Measurements from ENCODE around the gene RGS10.

RGS10 gene

DNA sequence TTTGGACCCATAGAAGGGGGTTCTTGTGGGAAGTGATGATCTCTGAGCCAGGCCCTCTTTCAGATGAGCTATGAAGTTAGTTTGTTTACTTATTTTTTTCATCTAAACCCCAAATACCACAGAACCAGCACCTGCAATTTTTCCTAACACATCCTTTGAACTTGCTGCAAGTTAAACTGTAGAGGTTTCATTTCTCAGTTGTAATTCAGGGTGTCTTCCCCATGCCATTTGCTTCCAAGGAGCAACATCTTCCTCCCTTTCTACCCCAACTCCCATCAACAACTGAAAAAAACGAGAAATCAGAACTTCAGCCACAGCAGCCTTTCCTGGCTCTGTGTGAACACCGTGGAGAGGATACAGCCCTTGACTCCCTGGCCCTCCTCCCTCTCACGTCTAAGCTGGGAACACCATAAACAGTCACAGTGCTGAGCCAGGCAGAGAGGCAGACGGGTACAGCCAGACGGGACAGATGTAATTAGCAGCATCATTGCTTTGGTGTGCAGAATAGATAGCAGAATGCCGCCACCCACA lies 63.6 kb downstream of the RGS10 start:
- Histone ChIP-seq H3K4me1 (ENCODE audit: control insufficient read depth, insufficient read depth, low read length) (no peaks in the 10 kb centered on the region), H3K36me3 (ENCODE audit: control insufficient read depth, insufficient read depth, low read length) (no peaks in the 10 kb centered on the region), H3K9ac (ENCODE audit: low read depth, low read length) (no peak overlapping the region), H3K4me3 (ENCODE audit: low read depth, low read length) (no peak overlapping the region), H3K27ac (ENCODE audit: low read depth, low read length) (no peak overlapping the region), H3K27me3 (ENCODE audit: control insufficient read depth, insufficient read depth, low read length) (peaks cover 97% of the 10 kb centered on the region), H3K9me3 (ENCODE audit: control insufficient read depth, insufficient read depth, low read length) (no peaks in the 10 kb centered on the region)

DNA sequence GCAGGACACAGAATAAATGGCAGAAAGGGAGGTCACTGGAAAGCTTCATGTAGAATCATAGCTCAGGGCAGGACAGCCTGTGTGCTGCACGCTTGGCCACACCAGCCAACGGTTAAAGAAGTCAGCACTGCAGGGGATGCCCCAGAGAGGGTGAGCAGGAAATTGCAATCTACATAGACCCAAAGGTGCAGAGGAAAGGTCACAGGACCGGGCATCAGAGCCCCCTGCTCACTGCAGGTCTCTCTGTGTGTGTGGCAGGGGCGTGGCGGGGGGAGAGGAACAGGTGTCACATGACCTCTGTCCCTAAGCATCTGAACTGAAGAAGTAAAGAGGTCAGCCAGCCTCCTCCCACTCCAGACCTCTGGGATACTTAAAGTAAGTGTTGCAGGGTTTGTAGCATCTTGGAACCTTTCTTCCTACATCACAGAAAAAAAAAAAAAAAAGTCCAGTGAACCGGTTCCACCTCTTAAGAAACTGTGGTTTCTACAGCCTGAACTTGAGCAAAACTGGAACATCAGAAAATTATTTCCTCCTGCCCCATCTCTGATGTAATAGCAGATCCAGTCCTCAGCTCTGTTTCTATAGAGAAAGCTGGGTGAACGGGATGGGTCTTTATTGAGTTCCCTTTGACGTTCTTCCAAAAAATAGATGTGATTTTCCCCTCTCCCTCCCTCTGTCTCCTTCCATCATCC lies 64.3 kb downstream of the RGS10 start:
- no peak overlapping the region for H3K9ac ChIP-seq (ENCODE audit: low read depth, low read length)
- H3K36me3 ChIP-seq (ENCODE audit: control insufficient read depth, insufficient read depth, low read length), result no peaks in the 10 kb centered on the region
- peaks cover 94% of the 10 kb centered on the region for H3K27me3 ChIP-seq (ENCODE audit: control insufficient read depth, insufficient read depth, low read length)
- H3K27ac ChIP-seq (ENCODE audit: low read depth, low read length), result no peak overlapping the region
- H3K9me3 ChIP-seq (ENCODE audit: control insufficient read depth, insufficient read depth, low read length), result no peaks in the 10 kb centered on the region
- no peaks in the 10 kb centered on the region for H3K4me1 ChIP-seq (ENCODE audit: control insufficient read depth, insufficient read depth, low read length)
- H3K4me3 ChIP-seq (ENCODE audit: low read depth, low read length), result no peak overlapping the region

DNA sequence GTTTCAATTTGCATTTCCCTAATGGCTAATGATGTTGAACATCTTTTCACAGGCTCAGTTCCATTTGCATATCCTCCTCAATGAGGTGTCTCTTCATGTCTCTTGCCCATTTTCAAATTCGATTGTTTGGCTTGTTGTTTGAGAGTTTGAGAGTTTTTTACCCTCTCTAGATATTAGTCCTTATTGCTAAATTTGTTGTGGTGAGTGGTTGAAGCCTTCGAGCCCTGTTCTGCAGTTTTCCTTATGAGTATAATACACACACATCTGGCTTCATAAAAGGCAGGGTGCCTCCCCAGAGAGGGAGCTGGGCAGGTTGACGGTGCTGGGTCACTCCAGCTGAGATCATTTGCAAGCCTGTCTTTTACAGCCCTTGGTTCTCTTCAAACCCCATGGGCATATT lies 65.1 kb downstream of the RGS10 start:
- H3K4me1 ChIP-seq (ENCODE audit: control insufficient read depth, insufficient read depth, low read length), result no peaks in the 10 kb centered on the region
- H3K36me3 ChIP-seq (ENCODE audit: control insufficient read depth, insufficient read depth, low read length), result no peaks in the 10 kb centered on the region
- H3K9ac ChIP-seq (ENCODE audit: low read depth, low read length), result no peak overlapping the region

DNA sequence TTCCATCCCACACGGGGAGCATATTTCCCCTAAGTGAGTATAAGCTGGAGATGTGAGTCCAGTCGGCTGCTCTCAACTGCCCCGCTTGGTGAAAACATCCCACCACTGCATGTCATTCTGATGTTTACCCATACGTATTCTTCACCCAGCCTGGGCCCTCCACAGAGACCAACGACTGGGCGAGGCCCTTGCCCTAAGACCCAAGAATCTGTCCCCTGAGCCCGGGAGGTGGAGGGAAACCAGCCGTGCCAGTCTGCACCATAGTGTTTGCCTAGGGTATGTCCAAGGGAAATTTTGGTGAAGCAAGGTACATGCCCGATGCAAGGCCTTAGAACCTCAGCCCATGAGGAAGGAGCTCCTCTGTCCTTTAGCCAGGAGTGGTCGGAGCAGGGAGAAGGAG lies 67.9 kb downstream of the RGS10 start:
- no peaks in the 10 kb centered on the region for H3K36me3 ChIP-seq (ENCODE audit: control insufficient read depth, insufficient read depth, low read length)
- no peak overlapping the region for H3K9ac ChIP-seq (ENCODE audit: low read depth, low read length)
- H3K27ac ChIP-seq (ENCODE audit: low read depth, low read length), result no peak overlapping the region
- H3K4me3 ChIP-seq (ENCODE audit: low read depth, low read length), result no peak overlapping the region
- H3K4me1 ChIP-seq (ENCODE audit: control insufficient read depth, insufficient read depth, low read length), result no peaks in the 10 kb centered on the region
- H3K27me3 ChIP-seq (ENCODE audit: control insufficient read depth, insufficient read depth, low read length), result peaks cover 70% of the 10 kb centered on the region
- no peaks in the 10 kb centered on the region for H3K9me3 ChIP-seq (ENCODE audit: control insufficient read depth, insufficient read depth, low read length)

More for the DNA sequence above, 65.1 kb downstream of the RGS10 start:
- Histone ChIP-seq H3K4me3 (ENCODE audit: low read depth, low read length) (no peak overlapping the region), H3K27ac (ENCODE audit: low read depth, low read length) (no peak overlapping the region), H3K27me3 (ENCODE audit: control insufficient read depth, insufficient read depth, low read length) (peaks cover 94% of the 10 kb centered on the region), H3K9me3 (ENCODE audit: control insufficient read depth, insufficient read depth, low read length) (no peaks in the 10 kb centered on the region)

DNA sequence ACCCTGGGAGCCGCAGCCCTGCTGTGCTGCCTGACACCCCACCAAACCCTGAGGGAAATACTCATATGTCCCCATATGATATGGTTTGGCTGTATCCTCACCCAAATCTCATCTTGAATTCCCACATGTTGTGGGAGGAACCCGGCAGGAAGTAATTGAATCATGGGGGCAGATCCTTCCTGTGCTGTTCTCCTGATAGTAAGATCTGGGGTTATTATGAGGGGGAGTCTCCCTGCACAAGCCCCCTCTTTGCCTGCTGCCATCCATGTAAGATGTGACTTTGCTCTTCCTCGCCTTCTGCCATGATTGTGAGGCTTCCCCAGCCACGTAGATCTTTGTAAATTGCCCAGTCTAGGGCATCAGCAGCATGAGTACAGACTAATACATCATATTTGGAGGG lies 68.7 kb downstream of the RGS10 start:
- H3K9ac ChIP-seq (ENCODE audit: low read depth, low read length), result no peak overlapping the region
- H3K27me3 ChIP-seq (ENCODE audit: control insufficient read depth, insufficient read depth, low read length), result peaks cover 62% of the 10 kb centered on the region
- H3K36me3 ChIP-seq (ENCODE audit: control insufficient read depth, insufficient read depth, low read length), result no peaks in the 10 kb centered on the region
- no peak overlapping the region for H3K27ac ChIP-seq (ENCODE audit: low read depth, low read length)
- no peak overlapping the region for H3K4me3 ChIP-seq (ENCODE audit: low read depth, low read length)
- H3K4me1 ChIP-seq (ENCODE audit: control insufficient read depth, insufficient read depth, low read length), result no peaks in the 10 kb centered on the region
- no peaks in the 10 kb centered on the region for H3K9me3 ChIP-seq (ENCODE audit: control insufficient read depth, insufficient read depth, low read length)

DNA sequence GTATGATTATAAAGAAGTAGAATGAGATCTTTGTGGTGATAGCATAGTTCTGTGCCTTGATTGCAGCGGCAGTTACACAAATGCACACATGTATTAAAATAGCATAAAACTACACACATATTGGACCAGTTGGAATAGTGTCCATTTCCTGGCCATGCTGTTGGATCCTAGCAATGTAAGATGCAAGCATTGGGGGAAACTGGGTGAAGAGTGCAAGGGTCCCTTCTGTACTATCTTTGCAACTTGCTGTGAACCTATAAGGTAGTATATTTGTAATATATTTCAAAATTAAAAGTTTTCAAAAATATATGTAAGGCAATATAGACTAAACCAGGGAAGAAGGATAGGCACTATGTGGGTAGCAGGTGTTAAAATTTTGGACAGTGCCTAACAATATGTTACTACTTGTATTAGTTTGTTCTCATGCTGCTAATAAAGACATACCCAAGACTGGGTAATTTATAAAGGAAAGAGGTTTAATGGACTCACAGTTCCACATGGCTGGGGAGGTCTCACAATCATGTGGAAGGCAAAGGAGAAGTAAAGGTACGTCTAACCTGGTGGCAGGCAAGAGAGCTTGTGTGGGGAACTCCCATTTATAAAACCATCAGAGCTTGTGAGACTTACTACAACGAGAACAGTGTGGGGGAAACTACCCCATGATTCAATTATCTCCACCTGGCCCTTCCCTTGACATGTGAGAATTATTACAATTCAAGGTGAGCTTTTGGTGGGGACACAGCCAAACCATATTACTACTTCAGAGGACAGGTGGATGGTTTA lies 71.4 kb downstream of the RGS10 start:
- Histone ChIP-seq H3K27me3 (ENCODE audit: control insufficient read depth, insufficient read depth, low read length) (peaks cover 36% of the 10 kb centered on the region), H3K4me3 (ENCODE audit: low read depth, low read length) (no peak overlapping the region), H3K27ac (ENCODE audit: low read depth, low read length) (no peak overlapping the region), H3K9me3 (ENCODE audit: control insufficient read depth, insufficient read depth, low read length) (no peaks in the 10 kb centered on the region), H3K9ac (ENCODE audit: low read depth, low read length) (no peak overlapping the region), H3K36me3 (ENCODE audit: control insufficient read depth, insufficient read depth, low read length) (no peaks in the 10 kb centered on the region), H3K4me1 (ENCODE audit: control insufficient read depth, insufficient read depth, low read length) (no peaks in the 10 kb centered on the region)

DNA sequence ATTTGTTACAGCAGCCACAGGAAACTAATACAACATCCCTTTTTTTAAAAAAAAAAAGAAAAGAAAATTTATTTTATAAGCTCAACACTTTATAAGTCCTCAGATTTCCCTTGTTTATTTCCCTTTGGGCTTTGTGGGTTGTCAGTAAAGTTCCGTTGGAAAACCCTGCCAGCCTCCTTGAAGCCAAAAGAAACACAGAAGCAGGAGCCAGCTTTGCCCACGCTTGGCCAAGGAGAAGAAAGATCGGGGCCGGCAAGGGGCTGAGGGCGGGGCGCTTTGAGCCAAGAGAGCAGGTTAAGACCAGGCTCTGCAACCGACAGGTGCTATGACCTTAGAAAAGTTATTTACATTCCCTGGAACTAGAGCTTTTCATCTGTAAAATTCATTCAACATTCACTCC lies 72.7 kb downstream of the RGS10 start:
- no peaks in the 10 kb centered on the region for H3K9me3 ChIP-seq (ENCODE audit: control insufficient read depth, insufficient read depth, low read length)

DNA sequence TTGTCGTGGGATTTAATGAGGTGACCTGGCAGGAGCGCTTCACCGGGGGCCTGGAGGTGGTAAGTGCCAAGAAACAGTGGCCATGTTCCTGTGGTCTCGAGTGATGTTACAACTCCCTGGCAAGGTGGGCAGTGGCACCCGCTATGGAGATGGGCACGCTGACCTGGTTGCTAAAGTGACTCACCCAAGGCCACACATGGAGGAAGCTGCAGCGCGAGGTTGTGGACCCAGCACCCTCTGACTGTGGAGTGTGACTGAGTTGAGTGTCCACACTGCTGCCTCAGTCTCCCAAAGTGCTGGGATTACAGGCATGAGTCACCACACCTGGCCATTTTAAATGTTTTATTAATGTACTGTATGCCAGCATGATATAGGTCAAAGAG lies 73.2 kb downstream of the RGS10 start:
- peaks cover 19% of the 10 kb centered on the region for H3K27me3 ChIP-seq (ENCODE audit: control insufficient read depth, insufficient read depth, low read length)
- H3K4me3 ChIP-seq (ENCODE audit: low read depth, low read length), result no peak overlapping the region
- no peaks in the 10 kb centered on the region for H3K36me3 ChIP-seq (ENCODE audit: control insufficient read depth, insufficient read depth, low read length)
- no peaks in the 10 kb centered on the region for H3K9me3 ChIP-seq (ENCODE audit: control insufficient read depth, insufficient read depth, low read length)
- H3K4me1 ChIP-seq (ENCODE audit: control insufficient read depth, insufficient read depth, low read length), result no peaks in the 10 kb centered on the region
- no peak overlapping the region for H3K9ac ChIP-seq (ENCODE audit: low read depth, low read length)
- no peak overlapping the region for H3K27ac ChIP-seq (ENCODE audit: low read depth, low read length)

More for the DNA sequence above, 72.7 kb downstream of the RGS10 start:
- H3K27me3 ChIP-seq (ENCODE audit: control insufficient read depth, insufficient read depth, low read length), result peaks cover 23% of the 10 kb centered on the region
- H3K27ac ChIP-seq (ENCODE audit: low read depth, low read length), result no peak overlapping the region
- no peaks in the 10 kb centered on the region for H3K4me1 ChIP-seq (ENCODE audit: control insufficient read depth, insufficient read depth, low read length)
- H3K9ac ChIP-seq (ENCODE audit: low read depth, low read length), result no peak overlapping the region
- no peaks in the 10 kb centered on the region for H3K36me3 ChIP-seq (ENCODE audit: control insufficient read depth, insufficient read depth, low read length)
- no peak overlapping the region for H3K4me3 ChIP-seq (ENCODE audit: low read depth, low read length)

DNA sequence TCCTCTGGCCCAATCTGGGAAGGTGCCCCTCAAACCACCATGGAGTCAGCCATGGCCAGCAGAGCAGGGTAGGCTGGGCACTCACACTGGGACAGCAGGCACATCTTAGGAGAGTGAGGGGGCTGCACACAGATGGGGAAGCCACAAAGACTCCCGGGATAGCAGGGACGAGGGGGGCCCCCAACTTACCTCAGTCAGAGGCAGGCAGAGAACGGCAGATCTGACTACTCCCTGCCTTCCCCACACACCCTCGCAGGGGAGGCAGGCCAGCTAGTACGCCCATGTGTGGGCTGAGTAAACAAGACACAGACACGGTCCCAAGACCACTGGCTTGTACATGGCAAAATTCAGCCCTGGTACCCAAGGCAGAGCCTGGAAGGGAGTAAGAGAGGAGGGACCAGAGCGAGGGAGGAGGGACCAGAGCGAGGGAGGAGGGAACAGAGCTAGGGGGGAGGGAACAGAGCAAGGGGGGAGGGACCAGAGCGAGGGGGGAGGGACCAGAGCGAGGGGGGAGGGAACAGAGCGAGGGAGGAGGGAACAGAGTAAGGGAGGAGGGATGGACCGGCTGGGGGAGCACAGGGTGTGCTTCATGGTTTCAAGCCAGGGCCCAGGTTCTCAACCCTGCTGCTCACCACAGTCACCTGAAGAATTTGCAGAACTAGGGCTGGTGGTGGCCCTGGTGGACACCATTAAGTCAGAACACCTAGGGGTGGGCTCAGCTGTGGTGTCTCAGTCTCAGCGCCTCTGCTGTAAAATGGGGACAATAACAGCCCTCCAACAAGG lies 73.8 kb downstream of the RGS10 start:
- Histone ChIP-seq H3K27ac (ENCODE audit: low read depth, low read length) (no peak overlapping the region), H3K27me3 (ENCODE audit: control insufficient read depth, insufficient read depth, low read length) (peaks cover 13% of the 10 kb centered on the region), H3K36me3 (ENCODE audit: control insufficient read depth, insufficient read depth, low read length) (no peaks in the 10 kb centered on the region), H3K9me3 (ENCODE audit: control insufficient read depth, insufficient read depth, low read length) (no peaks in the 10 kb centered on the region), H3K4me3 (ENCODE audit: low read depth, low read length) (no peak overlapping the region), H3K9ac (ENCODE audit: low read depth, low read length) (no peak overlapping the region), H3K4me1 (ENCODE audit: control insufficient read depth, insufficient read depth, low read length) (no peaks in the 10 kb centered on the region)

DNA sequence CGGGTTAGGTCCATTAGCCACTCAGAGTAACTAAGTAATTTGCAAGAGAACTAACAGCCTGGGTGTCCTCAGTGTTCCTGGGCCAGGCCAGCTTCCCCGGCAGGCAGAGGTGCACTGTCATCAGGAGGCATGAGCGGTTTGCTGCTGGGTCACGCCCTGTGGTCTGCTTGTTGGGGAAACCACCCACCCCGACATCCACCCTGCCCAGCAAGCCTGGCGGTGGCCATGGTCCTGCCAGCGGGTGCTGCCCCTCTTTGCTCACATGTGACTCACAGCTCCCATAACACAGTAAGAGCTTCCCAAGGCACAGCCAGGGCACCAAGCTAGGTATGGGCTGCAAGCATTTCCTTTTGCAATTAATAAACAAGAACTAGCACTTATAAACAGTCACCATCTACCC lies 75.9 kb downstream of the RGS10 start:
- Histone ChIP-seq H3K27ac (ENCODE audit: low read depth, low read length) (no peak overlapping the region), H3K9me3 (ENCODE audit: control insufficient read depth, insufficient read depth, low read length) (no peaks in the 10 kb centered on the region; the same call in 1 of the 2 replicates), H3K27me3 (ENCODE audit: control insufficient read depth, insufficient read depth, low read length) (no peaks in the 10 kb centered on the region; the same call in 1 of the 2 replicates), H3K9ac (ENCODE audit: low read depth, low read length) (no peak overlapping the region), H3K4me1 (ENCODE audit: control insufficient read depth, insufficient read depth, low read length) (no peaks in the 10 kb centered on the region), H3K36me3 (ENCODE audit: control insufficient read depth, insufficient read depth, low read length) (no peaks in the 10 kb centered on the region), H3K4me3 (ENCODE audit: low read depth, low read length) (no peak overlapping the region)
